ENCODE measurements around the gene HPS4.

- TF ChIP-seq CTCF (IDR thresholded peaks at IDR 0.05), result no peak
- TF ChIP-seq POLR2A (IDR thresholded peaks at IDR 0.05), result no peak
Measured at GRCh38 chr22:26430600-26430999, 53.0 kb downstream of the HPS4 start.
